MM.1S (cell line): Measurements from ENCODE around the gene PROK1.

Experiments used
- DNase-seq: peaks from one replicate; pipeline ENCODE4 v3.0.0-alpha.2; 2015
- H2AFZ ChIP-seq: fragments of 300-600 bp; sonication (generic); 2 replicates; pipeline ENCODE4 v1.6.0; 2016; ENCODE audit warnings: antibody characterized with exemption, low read length
- H3F3A ChIP-seq: fragments of 300-600 bp; sonication (generic); 2 replicates; pipeline ENCODE4 v1.6.1; 2016; ENCODE audit warnings: mild to moderate bottlenecking, antibody characterized with exemption, low read length, moderate library complexity, mixed read lengths; ENCODE audit not compliant: insufficient read depth
- H3K27ac ChIP-seq: fragments of 300-600 bp; sonication (generic); 2 replicates; pipeline ENCODE4 v1.5.1; 2016; ENCODE audit warnings: mild to moderate bottlenecking, low read length
- H3K27me3 ChIP-seq: fragments of 300-600 bp; sonication (generic); replicated peaks from 2 replicates; pipeline ENCODE4 v1.6.0; 2016; ENCODE audit warnings: low read length; ENCODE audit not compliant: insufficient read depth
- H3K36me3 ChIP-seq: fragments of 300-600 bp; sonication (generic); replicated peaks from 2 replicates; pipeline ENCODE4 v1.6.1; 2016; ENCODE audit warnings: mild to moderate bottlenecking, low read length, mixed read lengths; ENCODE audit not compliant: insufficient read depth
- H3K4me1 ChIP-seq: fragments of 300-600 bp; sonication (generic); 2 replicates; pipeline ENCODE4 v1.6.1; 2016; ENCODE audit warnings: low read length, mixed read lengths
- H3K4me2 ChIP-seq: fragments of 300-600 bp; sonication (generic); 2 replicates; pipeline ENCODE4 v1.6.0; 2016; ENCODE audit warnings: low read depth, low read length
- H3K4me3 ChIP-seq: fragments of 300-600 bp; sonication (generic); 2 replicates; pipeline ENCODE4 v1.5.1; 2016; ENCODE audit warnings: low read length, mixed read lengths
- H3K79me2 ChIP-seq: fragments of 300-600 bp; sonication (generic); 2 replicates; pipeline ENCODE4 v1.6.1; 2016; ENCODE audit warnings: mixed run types, low read length, mixed read lengths
- H3K9ac ChIP-seq: fragments of 300-600 bp; sonication (generic); 2 replicates; pipeline ENCODE4 v1.6.1; 2016; ENCODE audit warnings: low read length, mixed read lengths
- H3K9me2 ChIP-seq: fragments of 300-600 bp; sonication (generic); replicated peaks from 2 replicates; pipeline ENCODE4 v1.6.1; 2016; ENCODE audit warnings: mild to moderate bottlenecking, low read length, mixed read lengths; ENCODE audit not compliant: insufficient read depth
- H3K9me3 ChIP-seq: fragments of 300-600 bp; sonication (generic); replicated peaks from 2 replicates; pipeline ENCODE4 v1.6.1; 2016; ENCODE audit warnings: mild to moderate bottlenecking, low read length, mixed read lengths; ENCODE audit not compliant: insufficient read depth
- H4K20me1 ChIP-seq: fragments of 300-600 bp; sonication (generic); 2 replicates; pipeline ENCODE4 v1.6.1; 2016; ENCODE audit warnings: mild to moderate bottlenecking, low read length, moderate library complexity, mixed read lengths; ENCODE audit not compliant: insufficient read depth
- CTCF ChIP-seq: fragments of 300-600 bp; sonication (generic); IDR thresholded peaks from 2 replicates; pipeline ENCODE4 v1.5.1; 2016; ENCODE audit warnings: antibody characterized with exemption, low read length, mixed read lengths
- EZH2 ChIP-seq: fragments of 300-600 bp; sonication (generic); optimal IDR thresholded peaks from 2 replicates; pipeline ENCODE3; 2017; ENCODE audit warnings: low read depth, mild to moderate bottlenecking, antibody characterized with exemption, low read length, mixed read lengths
- EZH2phosphoT487 ChIP-seq: fragments of 300-600 bp; sonication (generic); IDR thresholded peaks from 2 replicates; pipeline ENCODE4 v1.6.1; 2018; ENCODE audit warnings: antibody characterized with exemption, low read length

Gene PROK1

DNA sequence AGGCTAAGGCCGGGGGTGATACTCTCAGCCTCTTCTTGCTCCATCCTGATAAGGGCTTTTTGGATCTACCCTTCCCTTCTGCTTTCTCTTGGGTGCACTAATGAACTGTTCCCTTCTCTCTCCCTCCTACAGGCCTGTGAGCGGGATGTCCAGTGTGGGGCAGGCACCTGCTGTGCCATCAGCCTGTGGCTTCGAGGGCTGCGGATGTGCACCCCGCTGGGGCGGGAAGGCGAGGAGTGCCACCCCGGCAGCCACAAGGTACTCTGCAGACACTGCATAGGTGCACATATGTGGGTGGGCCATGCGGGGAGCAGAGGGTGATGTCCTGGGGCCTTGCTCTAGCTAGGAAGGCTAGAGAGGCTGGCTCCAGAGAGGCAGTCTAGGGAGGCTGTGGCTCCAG lies 2.9 kb downstream of the PROK1 start:
- Histone ChIP-seq H3K27ac (no peak overlapping the region), H3K36me3 (no peaks in the 10 kb centered on the region), H3K9me2 (no peaks in the 10 kb centered on the region), H3K4me2 (no peak overlapping the region), H3K4me1 (no peaks in the 10 kb centered on the region), H3F3A (no peaks in the 10 kb centered on the region), H3K79me2 (no peaks in the 10 kb centered on the region), H3K9ac (no peak overlapping the region), H3K27me3 (no peaks in the 10 kb centered on the region), H4K20me1 (no peaks in the 10 kb centered on the region), H3K4me3 (no peak overlapping the region), H2AFZ (no peak overlapping the region), H3K9me3 (no peaks in the 10 kb centered on the region)
- DNase-seq, result no peak
- TF ChIP-seq CTCF, result no peak
- no peak for TF ChIP-seq EZH2phosphoT487
- no peak for TF ChIP-seq EZH2

GRCh38 chr1:110454328-110454727 lies 3.4 kb downstream of the PROK1 start:
- H3K4me1 ChIP-seq, result no peaks in the 10 kb centered on the region
- H3K4me3 ChIP-seq, result no peak overlapping the region
- H3K9me3 ChIP-seq, result no peaks in the 10 kb centered on the region
- H3K27ac ChIP-seq, result no peak overlapping the region
- H3K36me3 ChIP-seq, result no peaks in the 10 kb centered on the region
- no peak overlapping the region for H2AFZ ChIP-seq
- H3K4me2 ChIP-seq, result no peak overlapping the region
- no peaks in the 10 kb centered on the region for H3F3A ChIP-seq
- no peak overlapping the region for H3K9ac ChIP-seq
- H3K79me2 ChIP-seq, result no peaks in the 10 kb centered on the region
- no peak for TF ChIP-seq EZH2
- no peaks in the 10 kb centered on the region for H3K9me2 ChIP-seq
- no peaks in the 10 kb centered on the region for H3K27me3 ChIP-seq
- no peak for DNase-seq
- H4K20me1 ChIP-seq, result no peaks in the 10 kb centered on the region

GRCh38 chr1:110455151-110455550 lies 4.2 kb downstream of the PROK1 start:
- Histone ChIP-seq H3K27ac (no peak overlapping the region), H3K4me1 (no peaks in the 10 kb centered on the region), H3K4me2 (no peak overlapping the region), H2AFZ (no peak overlapping the region), H3K27me3 (no peaks in the 10 kb centered on the region), H3K9ac (no peak overlapping the region), H3F3A (no peaks in the 10 kb centered on the region), H3K9me2 (no peaks in the 10 kb centered on the region), H4K20me1 (no peaks in the 10 kb centered on the region), H3K9me3 (no peaks in the 10 kb centered on the region), H3K79me2 (no peaks in the 10 kb centered on the region), H3K36me3 (no peaks in the 10 kb centered on the region), H3K4me3 (no peak overlapping the region)
- DNase-seq, result no peak
- TF ChIP-seq EZH2 (no peak), EZH2phosphoT487 (no peak)

- Histone ChIP-seq H3K4me2 (no peak overlapping the region), H3K36me3 (no peaks in the 10 kb centered on the region), H3F3A (no peaks in the 10 kb centered on the region), H3K9me3 (no peaks in the 10 kb centered on the region), H3K27ac (no peak overlapping the region), H4K20me1 (no peaks in the 10 kb centered on the region), H3K9ac (no peak overlapping the region), H3K79me2 (no peaks in the 10 kb centered on the region), H3K27me3 (no peaks in the 10 kb centered on the region), H2AFZ (no peak overlapping the region), H3K9me2 (no peaks in the 10 kb centered on the region), H3K4me1 (no peaks in the 10 kb centered on the region), H3K4me3 (no peak overlapping the region)
- no peak for DNase-seq
- TF ChIP-seq EZH2phosphoT487 (no peak), EZH2 (no peak), CTCF (no peak)
These were observed 6.3 kb downstream of the PROK1 start for GRCh38 chr1:110457206-110457605.
